GM18951 (cell line): Measurements from ENCODE around the gene PRKRIP1.
A peak's percentile ranks its signal among the peaks of the same experiment; 100 is the strongest.
"Not testable (repeated sequence)": the region's sequence is repeated elsewhere in the genome, so short reads cannot be mapped to it uniquely, and the experiment has no call there.

Experiments used
- POLR2A ChIP-seq: IDR thresholded peaks from 4 replicates; pipeline ENCODE4 v1.6.1; 2011; ENCODE audit warnings: mild to moderate bottlenecking; ENCODE audit not compliant: insufficient read length, insufficient read depth; ENCODE audit errors: extremely low read depth
- in situ Hi-C: fragments of 300-500 bp; cut with MboI; formaldehyde crosslinking; loops from one replicate; pipeline ENCODE4 v1.12.0; 2022; ENCODE audit warnings: low sequenced_read_pairs, mixed read lengths, inconsistent platforms; ENCODE audit not compliant: unreplicated experiment

PRKRIP1 gene

GRCh38 chr7:102395873-102396709 is at the start of gene PRKRIP1:
Gene PRKRIP1 (plus strand): TSS chr7:102396363. CDS start chr7:102396412, 49 bp downstream.
- in situ Hi-C loops, result no loop called here

GRCh38 chr7:102346983-102347382 is 49.2 kb upstream of the PRKRIP1 start:
- in situ Hi-C loops, result not testable (repeated sequence)

More at GRCh38 chr7:102395873-102396709, at the start of gene PRKRIP1:
- peak; percentile 70 for TF ChIP-seq POLR2A

GRCh38 chr7:102356344-102356743 is 39.8 kb upstream of the PRKRIP1 start, which contains the start of gene SPDYE6:
Gene SPDYE6 (minus strand): TSS chr7:102356444. CDS start chr7:102356023, 421 bp downstream.
- in situ Hi-C loops, result not testable (repeated sequence)

GRCh38 chr7:102363549-102364393 is 32.4 kb upstream of the PRKRIP1 start:
- TF ChIP-seq POLR2A, result peak; percentile 71
- in situ Hi-C loops, result not testable (repeated sequence)

GRCh38 chr7:102364394-102364886 is 31.7 kb upstream of the PRKRIP1 start:
- in situ Hi-C loops, result not testable (repeated sequence)

GRCh38 chr7:102365390-102365789 is 30.8 kb upstream of the PRKRIP1 start:
- in situ Hi-C loops, result not testable (repeated sequence)

- in situ Hi-C loops, result not testable (repeated sequence)
Measured at GRCh38 chr7:102370038-102370437, 26.1 kb upstream of the PRKRIP1 start.

- in situ Hi-C loops, result not testable (repeated sequence)
Measured at GRCh38 chr7:102372796-102373195, 23.4 kb upstream of the PRKRIP1 start.

GRCh38 chr7:102376964-102377466 is 19.1 kb upstream of the PRKRIP1 start:
- in situ Hi-C loops, result no loop called here
- TF ChIP-seq POLR2A, result no peak

- in situ Hi-C loops, result loop anchor here (5.0 kb wide), 1 partner anchor 54 kb away; no protein-coding TSS in a partner anchor
Measured at GRCh38 chr7:102380837-102381236, 15.3 kb upstream of the PRKRIP1 start.

GRCh38 chr7:102381696-102382425 is 14.3 kb upstream of the PRKRIP1 start:
- in situ Hi-C loops, result loop anchor here (5.0 kb wide), 1 partner anchor 55 kb away; no protein-coding TSS in a partner anchor

GRCh38 chr7:102387064-102387463 is 9.1 kb upstream of the PRKRIP1 start:
- in situ Hi-C loops, result loop anchor here (5.0 kb wide), 1 partner anchor 105 kb away; no protein-coding TSS in a partner anchor
- TF ChIP-seq POLR2A, result no peak

- TF ChIP-seq POLR2A, result no peak
- in situ Hi-C loops, result loop anchor here (5.0 kb wide), 1 partner anchor 108 kb away; no protein-coding TSS in a partner anchor
Measured at GRCh38 chr7:102389810-102390209, 6.4 kb upstream of the PRKRIP1 start.
